WTC11 (cell line): Measurements from ENCODE around the gene NOTO.
"Not testable (repeated sequence)": the region's sequence is repeated elsewhere in the genome, so short reads cannot be mapped to it uniquely, and the experiment has no call there.

Source experiments
- ATF3 ChIP-seq: sonication (generic); formaldehyde crosslinking; conservative IDR thresholded peaks from 2 replicates; pipeline ENCODE4 v1.8.1; 2022; ENCODE audit warnings: mild to moderate bottlenecking, missing genetic modification reagents
- CREB1 ChIP-seq: sonication (generic); formaldehyde crosslinking; IDR thresholded peaks from 2 replicates; pipeline ENCODE4 v1.8.0; 2023; ENCODE audit warnings: mild to moderate bottlenecking, missing genetic modification reagents
- CTCF ChIP-seq: fragments of 200-600 bp; IDR thresholded peaks from 2 replicates; pipeline ENCODE4 v1.8.0; 2022; ENCODE audit warnings: antibody characterized with exemption
- ESRRA ChIP-seq: sonication (generic); formaldehyde crosslinking; IDR thresholded peaks from 2 replicates; pipeline ENCODE4 v1.8.1; 2022; ENCODE audit warnings: mild to moderate bottlenecking, missing genetic modification reagents, borderline replicate concordance
- FOXP4 ChIP-seq: sonication (generic); formaldehyde crosslinking; IDR thresholded peaks from 2 replicates; pipeline ENCODE4 v1.8.0; 2022; ENCODE audit warnings: mild to moderate bottlenecking, missing genetic modification reagents
- PRRX2 ChIP-seq: fragments of 250-450 bp; sonication (Bioruptor Pico); IDR thresholded peaks from 2 replicates; pipeline ENCODE4 v1.8.0; 2021; ENCODE audit warnings: mild to moderate bottlenecking
- TCF7 ChIP-seq: sonication (generic); formaldehyde crosslinking; IDR thresholded peaks from 2 replicates; pipeline ENCODE4 v1.8.0; 2022; ENCODE audit warnings: mild to moderate bottlenecking, low read depth, missing genetic modification reagents, moderate library complexity
- ZNF396 ChIP-seq: fragments of 250-450 bp; sonication (Bioruptor Pico); IDR thresholded peaks from 2 replicates; pipeline ENCODE4 v1.8.0; 2021; ENCODE audit warnings: mild to moderate bottlenecking, moderate library complexity, borderline replicate concordance
- ZNF416 ChIP-seq: fragments of 250-450 bp; sonication (Bioruptor Pico); IDR thresholded peaks from 2 replicates; pipeline ENCODE4 v1.9.0; 2021; ENCODE audit warnings: mild to moderate bottlenecking, inconsistent platforms
- TF ChIP-seq, protein P1 (sequence below): sonication (generic); formaldehyde crosslinking; IDR thresholded peaks from 2 replicates; pipeline ENCODE4 v1.8.0; 2022; ENCODE audit warnings: mild to moderate bottlenecking, missing genetic modification reagents
- TF ChIP-seq, protein P2 (sequence below): sonication (generic); formaldehyde crosslinking; IDR thresholded peaks from 2 replicates; pipeline ENCODE4 v1.8.1; 2023; ENCODE audit warnings: mild to moderate bottlenecking, missing genetic modification reagents
- TF ChIP-seq, protein P3 (sequence below): sonication (generic); formaldehyde crosslinking; IDR thresholded peaks from 2 replicates; pipeline ENCODE4 v1.8.0; 2022; ENCODE audit warnings: mild to moderate bottlenecking, missing genetic modification reagents

DNA sequence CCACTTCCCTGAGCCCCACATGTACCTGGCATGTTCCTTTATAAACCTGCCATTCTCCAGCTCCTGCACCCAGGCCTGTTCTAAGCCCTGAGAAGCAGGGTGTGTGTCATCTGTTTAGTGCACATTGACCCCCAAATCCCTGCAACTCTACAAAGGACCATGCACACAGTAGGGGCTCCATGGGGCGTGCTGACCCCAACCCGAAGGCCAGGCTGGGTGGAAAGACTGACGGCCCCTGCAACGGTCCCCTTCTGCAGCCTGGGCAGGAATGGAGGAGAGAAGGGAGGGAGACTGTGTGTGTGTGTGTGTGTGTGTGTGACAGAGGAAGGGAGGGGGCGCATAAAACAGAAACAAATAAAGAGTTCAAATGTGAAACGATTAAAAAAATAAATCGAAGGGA lies 32.0 kb upstream of the NOTO start:
- not testable (repeated sequence) for TF ChIP-seq PRRX2 (CRISPR knock-in tag); ATF3 (CRISPR knock-in tag); CTCF; TCF7 (CRISPR knock-in tag); CREB1 (CRISPR knock-in tag); ZNF396 (CRISPR knock-in tag); FOXP4 (CRISPR knock-in tag); ESRRA (CRISPR knock-in tag); ZNF416 (CRISPR knock-in tag)
- TF ChIP-seq, protein P1, sequence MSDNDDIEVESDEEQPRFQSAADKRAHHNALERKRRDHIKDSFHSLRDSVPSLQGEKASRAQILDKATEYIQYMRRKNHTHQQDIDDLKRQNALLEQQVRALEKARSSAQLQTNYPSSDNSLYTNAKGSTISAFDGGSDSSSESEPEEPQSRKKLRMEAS, result not testable (repeated sequence)
- TF ChIP-seq, protein P2, sequence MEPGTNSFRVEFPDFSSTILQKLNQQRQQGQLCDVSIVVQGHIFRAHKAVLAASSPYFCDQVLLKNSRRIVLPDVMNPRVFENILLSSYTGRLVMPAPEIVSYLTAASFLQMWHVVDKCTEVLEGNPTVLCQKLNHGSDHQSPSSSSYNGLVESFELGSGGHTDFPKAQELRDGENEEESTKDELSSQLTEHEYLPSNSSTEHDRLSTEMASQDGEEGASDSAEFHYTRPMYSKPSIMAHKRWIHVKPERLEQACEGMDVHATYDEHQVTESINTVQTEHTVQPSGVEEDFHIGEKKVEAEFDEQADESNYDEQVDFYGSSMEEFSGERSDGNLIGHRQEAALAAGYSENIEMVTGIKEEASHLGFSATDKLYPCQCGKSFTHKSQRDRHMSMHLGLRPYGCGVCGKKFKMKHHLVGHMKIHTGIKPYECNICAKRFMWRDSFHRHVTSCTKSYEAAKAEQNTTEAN, result not testable (repeated sequence)
- TF ChIP-seq, protein P3, sequence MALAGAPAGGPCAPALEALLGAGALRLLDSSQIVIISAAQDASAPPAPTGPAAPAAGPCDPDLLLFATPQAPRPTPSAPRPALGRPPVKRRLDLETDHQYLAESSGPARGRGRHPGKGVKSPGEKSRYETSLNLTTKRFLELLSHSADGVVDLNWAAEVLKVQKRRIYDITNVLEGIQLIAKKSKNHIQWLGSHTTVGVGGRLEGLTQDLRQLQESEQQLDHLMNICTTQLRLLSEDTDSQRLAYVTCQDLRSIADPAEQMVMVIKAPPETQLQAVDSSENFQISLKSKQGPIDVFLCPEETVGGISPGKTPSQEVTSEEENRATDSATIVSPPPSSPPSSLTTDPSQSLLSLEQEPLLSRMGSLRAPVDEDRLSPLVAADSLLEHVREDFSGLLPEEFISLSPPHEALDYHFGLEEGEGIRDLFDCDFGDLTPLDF (CRISPR knock-in tag), result not testable (repeated sequence)
